HTERT RPE-1 (cell line): ENCODE results near the gene MMP28.

Source experiments
- in situ Hi-C: fragments of 300-500 bp; cut with MboI; formaldehyde crosslinking; loops from 4 replicates; pipeline ENCODE4 v1.14.3; 2020; ENCODE audit warnings: low sequenced_read_pairs

MMP28 gene

DNA sequence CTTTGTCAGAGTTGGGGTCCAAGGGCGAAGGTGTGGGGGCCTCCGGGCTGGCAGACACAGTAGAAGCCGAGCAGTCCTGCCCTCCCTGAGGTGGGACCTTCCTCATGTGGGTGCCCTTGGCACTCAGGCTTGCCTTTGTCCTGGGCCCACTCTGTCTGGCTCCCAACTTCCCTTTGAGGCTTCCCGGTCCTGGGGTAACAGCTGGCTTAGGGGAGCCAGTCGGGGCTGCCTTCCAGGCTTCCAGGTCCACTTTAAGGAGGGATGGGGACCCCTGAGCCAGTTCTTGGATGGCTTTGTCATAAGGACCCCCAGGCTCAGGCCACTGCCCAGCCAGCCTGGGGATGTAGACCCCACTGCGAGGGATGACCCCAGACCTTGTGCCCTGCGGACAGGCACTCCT, 50.2 kb downstream of the MMP28 start:
- in situ Hi-C loops: no loop called here

GRCh38 chr17:35744830-35745229, 50.6 kb downstream of the MMP28 start:
- in situ Hi-C loops: no loop called here

DNA sequence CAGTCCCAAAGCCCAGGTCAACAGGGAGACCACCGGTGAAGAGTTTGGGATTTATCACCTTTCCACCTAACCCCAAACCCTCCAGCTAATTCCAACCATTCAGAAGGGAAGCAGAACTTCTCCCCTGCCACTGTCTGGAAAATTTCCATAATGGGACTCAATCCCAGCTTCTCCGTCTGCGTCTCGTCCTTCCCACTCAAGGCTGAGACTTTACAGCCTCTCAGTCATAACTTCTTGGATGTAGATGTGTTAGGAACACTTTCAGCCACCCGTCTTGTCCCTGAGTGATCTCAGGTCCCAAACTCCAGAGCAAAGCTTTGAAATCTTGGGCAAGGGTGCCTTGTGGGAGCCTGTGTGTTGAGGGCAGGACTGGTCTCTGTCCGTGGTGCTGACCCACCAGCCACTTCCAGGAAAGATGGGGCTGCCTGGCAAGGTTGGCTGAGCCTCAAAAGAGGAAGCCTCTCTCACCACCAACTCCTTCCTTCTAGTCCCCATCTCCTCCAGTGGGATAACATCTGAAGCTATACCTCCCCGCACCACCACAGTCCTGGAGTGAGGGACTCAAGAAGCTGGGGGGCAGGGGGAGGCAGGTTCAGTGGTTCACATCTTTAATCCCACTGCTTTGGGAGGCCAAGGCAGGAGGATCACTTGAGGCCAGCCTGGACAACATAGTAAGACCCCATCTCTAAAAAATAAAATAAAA, 51.7 kb downstream of the MMP28 start:
- in situ Hi-C loops: no loop called here

DNA sequence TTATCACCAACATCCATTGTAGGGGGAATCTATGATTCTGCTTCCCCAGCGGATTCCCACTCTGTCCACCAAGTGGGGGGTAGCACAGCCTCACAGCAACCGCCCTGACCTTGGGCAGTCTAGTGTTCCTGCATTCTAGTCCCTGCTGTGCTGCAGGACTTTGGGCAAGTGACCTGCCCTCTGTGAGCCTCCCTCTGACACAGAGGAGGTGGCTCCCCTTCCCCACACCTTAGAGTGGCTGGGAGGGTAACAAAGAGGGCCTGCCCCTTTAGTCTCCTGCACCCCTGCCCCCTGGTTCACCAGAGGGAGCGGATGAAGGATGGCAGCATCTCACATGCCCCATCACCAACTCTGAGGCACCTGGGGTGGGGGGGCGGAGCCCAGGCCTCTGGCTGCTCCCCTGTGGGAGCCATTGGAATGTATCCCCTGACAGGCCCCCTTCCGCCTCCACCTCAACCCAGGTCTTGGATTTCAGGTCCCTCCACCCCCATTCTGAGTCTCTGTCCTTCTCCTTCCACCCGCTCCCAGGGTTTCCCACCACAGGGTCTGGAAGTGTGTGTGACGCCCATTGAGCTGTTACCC, 52.5 kb downstream of the MMP28 start:
- in situ Hi-C loops: no loop called here

- in situ Hi-C loops: no loop called here
These were observed 52.9 kb downstream of the MMP28 start for GRCh38 chr17:35742496-35742895.

GRCh38 chr17:35740997-35741931, 54.2 kb downstream of the MMP28 start:
- in situ Hi-C loops: no loop called here

GRCh38 chr17:35740216-35740615, 55.2 kb downstream of the MMP28 start:
- in situ Hi-C loops: no loop called here

- in situ Hi-C loops: no loop called here
These were observed 56.8 kb downstream of the MMP28 start for GRCh38 chr17:35738519-35739133.

DNA sequence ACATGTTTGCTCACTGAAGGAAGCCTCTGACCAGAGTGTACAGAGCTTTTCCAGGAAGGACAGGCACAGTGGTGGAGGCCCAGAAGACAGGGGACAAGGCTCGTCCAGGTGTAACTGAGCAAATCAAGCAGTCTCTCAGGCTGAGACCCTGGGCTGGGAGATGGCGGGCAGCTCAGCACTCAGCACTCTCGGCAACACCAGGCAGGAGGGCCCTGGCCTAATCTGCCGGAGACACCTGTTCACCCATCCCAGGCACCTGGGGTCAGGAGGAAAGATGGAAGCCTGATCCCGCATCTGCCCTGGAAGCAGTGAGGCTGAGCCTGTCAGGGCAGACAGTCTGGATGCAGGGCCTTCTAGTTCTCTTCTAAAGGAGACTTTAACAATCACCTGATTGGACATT, 59.2 kb downstream of the MMP28 start:
- in situ Hi-C loops: no loop called here

DNA sequence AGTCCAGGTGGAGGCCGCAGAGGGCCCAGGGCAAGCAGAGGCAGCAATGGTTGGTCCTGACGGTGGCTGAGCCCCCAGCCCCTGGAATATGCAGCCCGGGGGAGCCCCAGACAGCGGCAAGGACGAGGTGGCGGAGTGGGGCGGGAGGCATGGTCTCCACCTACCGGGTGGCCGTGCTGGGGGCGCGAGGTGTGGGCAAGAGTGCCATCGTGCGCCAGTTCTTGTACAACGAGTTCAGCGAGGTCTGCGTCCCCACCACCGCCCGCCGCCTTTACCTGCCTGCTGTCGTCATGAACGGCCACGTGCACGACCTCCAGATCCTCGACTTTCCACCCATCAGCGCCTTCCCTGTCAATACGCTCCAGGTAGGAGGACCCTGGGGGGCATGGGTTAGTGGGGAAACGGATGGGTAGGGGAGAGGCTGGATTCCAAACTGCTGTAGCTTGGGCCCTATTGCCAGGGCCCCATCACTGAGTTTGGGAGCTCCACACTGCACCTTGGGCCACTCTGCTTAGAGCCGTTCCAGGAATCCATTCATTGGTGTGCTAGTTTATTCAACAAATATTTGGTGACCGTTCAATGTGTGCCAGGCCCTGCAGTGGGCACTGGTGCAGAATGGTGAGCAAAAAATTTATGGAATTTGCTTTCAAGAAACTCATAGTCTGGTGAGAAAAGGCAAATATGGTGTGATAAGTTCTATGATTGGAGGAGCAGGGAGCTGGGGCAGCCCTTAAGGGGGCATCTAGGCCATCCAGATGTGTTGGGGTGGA, 60.2 kb downstream of the MMP28 start:
- in situ Hi-C loops: no loop called here

- in situ Hi-C loops: no loop called here
These were observed 61.0 kb downstream of the MMP28 start for GRCh38 chr17:35734396-35734795.

DNA sequence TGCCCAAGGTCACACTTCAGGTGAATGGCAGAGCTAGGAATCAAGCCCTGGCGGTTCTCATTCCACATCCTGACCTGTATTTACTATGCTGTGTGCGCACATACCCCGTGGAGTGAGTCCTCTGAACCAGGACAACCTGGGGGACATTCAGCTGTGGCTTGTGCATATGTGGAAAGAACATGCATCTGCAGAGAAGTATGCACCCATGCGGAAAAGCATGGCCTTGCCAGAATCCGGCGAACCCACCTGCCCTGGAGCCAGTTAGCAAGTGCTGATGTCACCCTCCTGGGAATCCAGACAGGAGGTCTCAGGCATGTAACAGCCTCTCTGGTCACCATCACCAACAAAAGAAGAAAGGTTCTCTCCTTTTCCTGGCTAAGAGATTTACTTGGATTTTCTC, 62.1 kb downstream of the MMP28 start:
- in situ Hi-C loops: no loop called here

- in situ Hi-C loops: no loop called here
These were observed 62.7 kb downstream of the MMP28 start for GRCh38 chr17:35732806-35733136.

DNA sequence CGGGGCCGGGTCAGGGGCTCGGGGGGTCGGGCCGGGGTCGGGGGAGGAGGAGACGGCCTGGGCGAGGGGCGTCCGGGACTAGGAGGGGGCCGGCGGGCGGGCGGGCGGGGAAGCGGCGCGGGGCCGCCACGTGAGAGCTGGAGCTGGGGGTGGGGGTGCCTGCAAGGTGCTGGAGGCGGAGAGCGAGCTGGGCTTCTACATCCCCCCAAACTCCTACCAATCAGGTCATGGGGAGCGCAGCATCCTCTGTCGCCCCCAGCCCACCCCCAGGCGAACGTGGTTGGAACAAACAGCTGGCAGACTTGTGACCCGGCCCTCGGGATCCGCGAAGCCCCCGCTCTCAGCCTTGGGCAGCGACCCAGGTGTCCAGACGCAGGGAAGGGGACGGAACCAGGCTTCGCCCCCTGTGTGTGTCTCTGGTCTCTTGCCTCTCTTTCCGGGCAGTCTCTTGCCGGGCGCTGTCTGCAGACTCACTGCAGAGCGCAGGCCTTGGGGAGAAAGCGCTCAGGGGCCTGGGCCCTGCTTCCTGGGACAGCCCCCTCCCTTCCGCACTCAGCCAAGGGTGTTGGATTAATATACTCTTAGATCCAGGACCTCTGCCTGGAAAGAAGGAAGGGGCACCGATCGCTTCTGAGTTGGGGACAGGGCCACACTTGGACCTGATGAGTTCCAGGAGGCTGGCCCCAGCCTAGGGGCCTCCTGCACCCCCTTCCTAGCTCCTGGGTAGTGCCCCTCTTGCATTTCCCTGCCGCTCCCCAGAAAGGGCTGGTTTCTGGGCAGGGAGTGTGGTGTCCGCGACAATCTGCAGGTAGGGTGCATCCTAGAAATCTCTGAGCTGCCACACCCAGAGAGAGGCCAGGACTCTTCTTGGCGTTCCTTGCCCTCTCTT, 63.3 kb downstream of the MMP28 start:
- in situ Hi-C loops: no loop called here

DNA sequence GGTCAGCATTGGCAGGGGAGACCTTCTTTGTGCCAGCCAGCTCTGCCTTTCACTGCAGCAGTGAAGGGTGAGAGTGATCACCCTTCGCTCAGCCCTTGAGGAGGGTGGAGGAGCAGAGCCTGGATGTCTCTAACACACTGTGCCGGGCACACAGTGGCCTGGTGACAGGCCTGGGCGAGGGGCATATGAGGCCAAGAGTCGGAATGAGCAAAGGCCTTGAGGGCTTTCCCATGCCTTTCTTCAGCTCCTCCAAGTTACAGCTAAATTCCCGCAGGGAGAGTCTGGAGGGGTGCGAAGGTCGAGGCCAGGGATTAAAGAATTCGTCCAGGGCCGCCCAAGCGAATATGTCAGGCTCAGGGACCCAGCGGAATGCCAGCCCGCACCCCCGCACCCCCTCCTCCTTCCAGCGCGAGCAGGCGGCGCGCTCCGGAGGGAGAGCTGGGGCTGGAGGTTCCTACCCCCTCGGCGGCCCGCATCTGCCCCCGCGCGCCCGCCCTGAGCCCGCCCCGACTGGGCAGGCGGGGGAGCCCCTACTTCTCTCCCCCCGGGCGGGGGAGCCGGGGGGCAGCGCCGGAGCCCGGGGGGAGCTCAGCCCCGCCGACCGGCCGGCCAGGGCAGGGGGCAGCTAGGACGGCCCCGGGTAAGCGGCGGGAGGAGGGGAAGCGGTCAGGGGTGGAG, 64.1 kb downstream of the MMP28 start, which contains the start of gene RASL10B:
Gene RASL10B (plus strand): TSS at position 401 of the 678 bp plus-strand sequence. CDS start 3,546 bp downstream, outside the sequence.
- in situ Hi-C loops: no loop called here

GRCh38 chr17:35730400-35731005, 64.9 kb downstream of the MMP28 start:
- in situ Hi-C loops: no loop called here

GRCh38 chr17:35729405-35729833, 66.0 kb downstream of the MMP28 start:
- in situ Hi-C loops: no loop called here

DNA sequence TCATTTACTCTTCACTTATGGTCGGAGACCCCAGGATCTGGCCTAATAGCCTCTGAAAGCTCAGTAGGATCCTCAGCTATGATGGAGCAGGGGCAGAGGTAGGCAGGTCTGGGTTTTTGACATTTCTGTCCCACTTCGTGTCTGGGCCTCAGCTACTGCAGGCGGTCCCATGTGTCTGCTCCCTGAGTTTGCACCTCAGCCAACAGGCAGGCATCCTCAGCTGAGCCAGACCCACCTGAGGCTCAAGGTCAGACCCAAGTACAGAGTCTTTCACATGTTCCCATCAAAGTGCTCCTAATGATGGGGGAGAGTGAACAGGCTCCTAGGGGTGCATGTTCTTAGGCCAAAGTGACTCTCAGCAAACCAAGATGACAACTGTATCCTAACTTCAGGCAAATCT, 66.9 kb downstream of the MMP28 start:
- in situ Hi-C loops: no loop called here

GRCh38 chr17:35727635-35728034, 67.8 kb downstream of the MMP28 start:
- in situ Hi-C loops: no loop called here
